Muscle of leg (tissue), 11 donors: ENCODE data around the gene EVL. TPM values are rescaled to one million over a fixed set of nuclear protein-coding genes. Genes with fewer than 3 reads are reported as not detected.
"Not testable (repeated sequence)": the region's sequence is repeated elsewhere in the genome, so short reads cannot be mapped to it uniquely, and the experiment has no call there.

Source experiments
- DNase-seq: peaks from one replicate; pipeline ENCODE4 v3.0.0; 2013
- H3K27ac ChIP-seq: one replicate; pipeline ENCODE4 v1.5.1; 2013; ENCODE audit warnings: mild to moderate bottlenecking, low read length, control low read depth
- H3K27me3 ChIP-seq: one replicate; pipeline ENCODE4 v1.6.1; 2013; ENCODE audit warnings: low read length; ENCODE audit not compliant: control insufficient read depth, insufficient read depth
- H3K36me3 ChIP-seq: one replicate; pipeline ENCODE4 v1.6.1; 2013; ENCODE audit warnings: low read length; ENCODE audit not compliant: control insufficient read depth, insufficient read depth
- H3K4me1 ChIP-seq: one replicate; pipeline ENCODE4 v1.6.1; 2013; ENCODE audit warnings: low read length; ENCODE audit not compliant: control insufficient read depth, insufficient read depth
- H3K4me3 ChIP-seq: one replicate; pipeline ENCODE4 v1.5.1; 2013; ENCODE audit warnings: low read length, control low read depth
- H3K9me3 ChIP-seq: replicated peaks from 2 replicates; pipeline ENCODE4 v1.6.1; 2013; ENCODE audit warnings: low read depth, low read length; ENCODE audit not compliant: control insufficient read depth
- WGBS: methylation state at CpG from one replicate; pipeline ENCODE4 v1.1.5; 2013; ENCODE audit warnings: missing lambda C conversion rate; ENCODE audit not compliant: insufficient coverage; 5-methylcytosine and 5-hydroxymethylcytosine counted together
- polyA plus RNA-seq, 8 donors: library from polyadenylated mRNA; unstranded; fragments of 120-200 nt; gene quantifications; one replicate each; pipeline versions ENCODE4 v1.2.1 to v1.2.3, GENCODE V29; 2013; ENCODE audit warnings: inconsistent platforms in 1 of 8, low replicate concordance in 1 of 8; ENCODE audit not compliant: insufficient read length in 8 of 8, insufficient read depth in 1 of 8
- total RNA-seq: library from RNA; stranded (reverse); fragments of 120-200 nt; gene quantifications from one replicate; pipeline ENCODE4 v1.2.4, GENCODE V29; 2013

EVL gene
- total and polyA plus RNA-seq, 9 donors: 32.8 to 85.2 (median 60.7) TPM

GRCh38 chr14:100181876-100182551 is 116.8 kb downstream of the EVL start:
- DNase-seq: peak; percentile 21

DNA sequence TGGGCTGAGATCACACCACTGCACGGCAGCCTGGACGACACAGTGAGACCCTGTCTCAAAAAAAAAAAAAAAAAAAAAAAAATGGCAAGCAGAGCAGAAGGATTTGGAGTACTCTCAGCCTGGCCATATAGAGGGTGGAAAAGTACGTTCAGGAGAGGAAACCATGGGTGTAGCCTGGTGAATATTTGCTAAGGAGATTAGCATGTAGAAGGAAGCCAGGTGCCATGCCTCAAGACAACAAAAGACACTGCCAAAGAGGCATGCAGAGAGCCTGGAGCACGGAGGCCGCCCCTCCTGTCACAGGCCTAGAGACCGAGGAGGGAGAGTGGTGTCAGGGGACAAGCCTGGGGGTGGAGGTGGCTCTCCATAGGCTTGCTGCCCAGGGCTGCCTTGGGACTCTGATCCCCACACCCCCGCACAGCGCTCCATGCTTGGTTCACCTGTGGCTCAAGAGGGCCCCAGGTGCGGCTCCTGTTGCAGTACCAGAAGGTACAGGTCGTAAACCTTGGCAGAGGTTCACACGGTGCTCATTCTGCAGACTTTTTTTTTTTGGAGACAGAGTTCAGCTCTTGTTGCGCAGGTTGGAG is 122.1 kb downstream of the EVL start:
- 73% methylated on average over 10 of the region's 12 CpGs for WGBS
- no peak for DNase-seq
- H3K27ac ChIP-seq: no peak overlapping the region
- H3K36me3 ChIP-seq: no peaks in the 10 kb centered on the region
- no peaks in the 10 kb centered on the region for H3K27me3 ChIP-seq
- H3K4me1 ChIP-seq: peaks cover 6% of the 10 kb centered on the region
- no peak overlapping the region for H3K4me3 ChIP-seq
- H3K9me3 ChIP-seq: no peaks in the 10 kb centered on the region

More at GRCh38 chr14:100181876-100182551, 116.8 kb downstream of the EVL start:
- H3K27me3 ChIP-seq, H3K36me3 ChIP-seq, H3K9me3 ChIP-seq, H3K4me3 ChIP-seq, H3K4me1 ChIP-seq, H3K27ac ChIP-seq: not testable (repeated sequence)
- 80% methylated on average over 2 of the region's 4 CpGs for WGBS

GRCh38 chr14:100188392-100189030 is 123.3 kb downstream of the EVL start:
- Histone ChIP-seq H3K4me3 (no peak overlapping the region), H3K27ac (no peak overlapping the region), H3K9me3 (no peaks in the 10 kb centered on the region), H3K36me3 (no peaks in the 10 kb centered on the region), H3K4me1 (peaks cover 15% of the 10 kb centered on the region), H3K27me3 (no peaks in the 10 kb centered on the region)
- WGBS: 71% methylated on average over 8 of the region's 12 CpGs
- no peak for DNase-seq

GRCh38 chr14:100190126-100190525 is 124.9 kb downstream of the EVL start:
- Histone ChIP-seq H3K27me3 (no peaks in the 10 kb centered on the region), H3K4me3 (no peak overlapping the region), H3K36me3 (no peaks in the 10 kb centered on the region), H3K4me1 (peaks cover 17% of the 10 kb centered on the region), H3K27ac (no peak overlapping the region), H3K9me3 (no peaks in the 10 kb centered on the region)
- no peak for DNase-seq
- 95% methylated on average over 1 of the region's 1 CpG for WGBS

DNA sequence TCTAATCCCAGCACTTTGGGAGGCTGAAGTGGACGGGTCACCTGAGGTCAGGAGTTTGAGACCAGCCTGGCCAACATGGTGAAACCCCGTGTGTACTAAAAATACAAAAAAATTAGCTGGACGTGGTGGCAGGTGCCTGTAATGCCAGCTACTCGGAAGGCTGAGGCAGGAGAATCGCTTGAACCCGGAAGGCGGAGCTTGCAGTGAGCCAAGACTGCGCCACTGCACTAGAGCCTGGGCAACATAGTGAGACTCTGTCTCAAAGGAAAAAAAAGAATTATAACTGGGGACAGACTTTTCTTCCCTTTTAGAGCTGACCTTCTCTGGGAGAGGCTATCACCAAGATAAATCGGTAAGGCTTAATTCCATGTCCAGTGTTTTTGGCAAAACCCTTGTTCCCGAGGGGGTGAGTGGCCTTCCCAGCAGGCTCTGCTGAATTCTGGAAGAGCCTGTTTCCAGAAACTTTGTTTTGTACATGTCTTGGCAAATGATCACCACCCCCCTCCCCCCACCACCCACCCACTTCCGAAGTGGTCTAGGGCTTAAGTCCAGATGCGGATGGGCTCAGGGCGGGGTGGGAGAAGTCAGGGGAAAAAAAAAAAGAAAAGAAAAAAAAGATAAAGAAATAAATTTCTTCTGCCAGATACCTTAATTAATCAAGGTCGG is 126.5 kb downstream of the EVL start:
- no peaks in the 10 kb centered on the region for H3K27me3 ChIP-seq
- H3K27ac ChIP-seq: no peak overlapping the region
- no peaks in the 10 kb centered on the region for H3K36me3 ChIP-seq
- H3K4me3 ChIP-seq: no peak overlapping the region
- 79% methylated on average over 10 of the region's 14 CpGs for WGBS
- H3K9me3 ChIP-seq: no peaks in the 10 kb centered on the region
- peaks cover 17% of the 10 kb centered on the region for H3K4me1 ChIP-seq
- DNase-seq: peak; percentile 39

DNA sequence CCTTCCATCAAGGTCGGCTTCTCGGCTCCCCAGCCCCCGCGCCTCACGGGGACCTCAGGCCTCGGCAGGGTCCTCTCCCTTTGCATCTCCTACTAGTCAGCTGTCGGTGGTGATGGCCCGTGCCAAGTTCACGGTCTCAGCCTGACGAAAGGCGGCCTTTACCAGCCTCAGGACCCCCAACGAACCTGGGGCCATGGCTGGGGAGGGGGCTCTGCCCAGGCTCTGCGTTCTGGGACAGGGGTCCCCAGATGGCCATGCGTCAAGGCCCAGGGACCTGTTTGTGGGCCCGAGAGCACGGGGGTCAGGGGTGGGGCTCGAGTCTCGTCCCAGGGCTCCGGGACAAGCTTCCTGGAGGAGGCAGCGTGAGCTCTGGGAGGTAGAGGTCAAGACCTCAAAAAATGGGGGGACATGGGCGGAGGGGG is 127.0 kb downstream of the EVL start:
- Histone ChIP-seq H3K36me3 (no peaks in the 10 kb centered on the region), H3K27ac (peak overlapping the region; percentile 86), H3K4me1 (peaks cover 17% of the 10 kb centered on the region), H3K4me3 (peak overlapping the region; percentile 45), H3K27me3 (no peaks in the 10 kb centered on the region), H3K9me3 (no peaks in the 10 kb centered on the region)
- peak; percentile 36 for DNase-seq
- 49% methylated on average over 15 of the region's 21 CpGs for WGBS

DNA sequence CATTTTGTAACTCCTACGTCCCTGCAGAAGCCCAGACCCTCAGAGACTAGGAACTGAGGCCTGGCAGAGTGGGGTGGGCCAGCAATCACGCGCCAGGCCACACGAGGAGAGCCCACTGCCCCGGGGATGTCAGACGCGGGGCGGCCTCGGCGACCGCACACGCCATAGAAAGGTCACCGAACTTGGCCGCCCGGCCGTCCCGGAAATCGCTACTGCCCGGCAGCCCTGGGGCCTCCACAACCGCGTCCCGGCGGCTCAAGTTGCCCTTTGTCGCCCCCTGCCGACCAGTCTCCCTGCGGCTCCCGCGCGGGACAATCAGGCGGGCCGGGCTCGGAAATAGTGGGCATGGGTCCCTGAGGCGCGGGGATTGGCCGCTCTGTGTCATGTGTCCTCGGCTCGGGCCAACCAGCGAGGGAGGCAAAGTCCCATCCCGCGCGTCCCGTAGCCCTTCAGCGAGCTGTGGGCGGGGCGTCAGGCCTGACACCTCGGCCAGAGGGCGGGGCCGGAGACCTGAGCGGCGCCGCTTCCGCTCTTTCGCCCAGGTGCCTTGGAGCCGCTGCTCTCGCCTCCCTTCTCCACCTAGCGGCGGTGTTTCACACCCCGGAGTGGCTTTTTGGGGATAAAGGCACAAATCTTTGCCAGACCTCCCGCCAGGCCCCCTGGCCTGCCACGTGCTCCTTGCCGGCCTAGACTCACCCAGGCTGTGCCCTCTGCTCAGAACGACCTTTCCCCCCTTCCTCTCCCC is 127.6 kb downstream of the EVL start:
- no peaks in the 10 kb centered on the region for H3K27me3 ChIP-seq
- WGBS: under 1% methylated on average over 62 of the region's 62 CpGs
- DNase-seq: peak; percentile 99
- H3K4me1 ChIP-seq: peaks cover 17% of the 10 kb centered on the region
- no peaks in the 10 kb centered on the region for H3K9me3 ChIP-seq
- H3K36me3 ChIP-seq: no peaks in the 10 kb centered on the region
- peak overlapping the region; percentile 88 for H3K27ac ChIP-seq
- peak overlapping the region; percentile 64 for H3K4me3 ChIP-seq

Other genes starting within 250 kb of the EVL start
- gene DEGS2, start 94.2 kb downstream of the EVL start, total RNA-seq: 0.35 TPM
- 1 to 10 TPM in 2 of 8 donors, under 1 TPM in 6; 0.45 to 1.6 (median 0.54) TPM for gene DEGS2, start 94.2 kb downstream of the EVL start, polyA plus RNA-seq
- gene YY1, start 173.7 kb downstream of the EVL start, total RNA-seq: 40.6 TPM
- gene YY1, start 173.7 kb downstream of the EVL start, polyA plus RNA-seq: 10 to 100 TPM; 65.7 to 79.5 (median 70.8) TPM
- 21.4 TPM for gene SLC25A29, start 241.0 kb downstream of the EVL start, total RNA-seq
- 10 to 100 TPM; 16.0 to 49.0 (median 30.7) TPM for gene SLC25A29, start 241.0 kb downstream of the EVL start, polyA plus RNA-seq